HepG2 (cell line): ENCODE data around the gene SOST. TPM values are rescaled to one million over a fixed set of nuclear protein-coding genes. Genes with fewer than 3 reads are reported as not detected.

Source experiments
- ARHGAP35 ChIP-seq: sonication (generic); formaldehyde crosslinking; IDR thresholded peaks from 2 replicates; pipeline ENCODE4 v1.9.0; 2022; ENCODE audit warnings: mild to moderate bottlenecking, inconsistent platforms, moderate library complexity, missing genetic modification reagents, borderline replicate concordance
- HDAC1 ChIP-seq: sonication (generic); formaldehyde crosslinking; IDR thresholded peaks from 2 replicates; pipeline ENCODE4 v1.5.1; 2020; ENCODE audit warnings: mild to moderate bottlenecking, missing genetic modification reagents
- HMGA1 ChIP-seq: sonication (generic); formaldehyde crosslinking; conservative IDR thresholded peaks from 2 replicates; pipeline ENCODE4 v1.4.0; 2020; ENCODE audit warnings: missing genetic modification reagents
- ISL2 ChIP-seq: sonication (generic); formaldehyde crosslinking; IDR thresholded peaks from 2 replicates; pipeline ENCODE4 v1.5.0; 2020; ENCODE audit warnings: missing genetic modification reagents
- KLF13 ChIP-seq: sonication (generic); formaldehyde crosslinking; IDR thresholded peaks from 2 replicates; pipeline ENCODE4 v1.4.0; 2020; ENCODE audit warnings: mild to moderate bottlenecking, missing genetic modification reagents
- KMT2A ChIP-seq: sonication (generic); formaldehyde crosslinking; IDR thresholded peaks from 2 replicates; pipeline ENCODE4 v1.4.0; 2020; ENCODE audit warnings: missing genetic modification reagents
- PHF8 ChIP-seq: sonication (generic); formaldehyde crosslinking; IDR thresholded peaks from 2 replicates; pipeline ENCODE4 v1.5.0; 2020; ENCODE audit warnings: missing genetic modification reagents
- STAT5B ChIP-seq: sonication (generic); formaldehyde crosslinking; IDR thresholded peaks from 2 replicates; pipeline ENCODE4 v1.4.0; 2020; ENCODE audit warnings: missing genetic modification reagents
- SYNCRIP ChIP-seq: fragments of 200-400 bp; formaldehyde crosslinking; IDR thresholded peaks from 2 replicates; pipeline ENCODE4 v1.6.1; 2018; ENCODE audit warnings: mild to moderate bottlenecking, low read depth, low read length; ENCODE audit not compliant: insufficient read depth
- THAP11 ChIP-seq: IDR thresholded peaks from 2 replicates; pipeline ENCODE4 v1.6.1; 2016; ENCODE audit warnings: missing biosample characterization, missing genetic modification reagents
- ZFY ChIP-seq: sonication (generic); formaldehyde crosslinking; IDR thresholded peaks from 2 replicates; pipeline ENCODE4 v1.4.0; 2020; ENCODE audit warnings: missing genetic modification reagents
- ZKSCAN8 ChIP-seq: IDR thresholded peaks from 2 replicates; pipeline ENCODE4 v1.6.1; 2016; ENCODE audit warnings: borderline replicate concordance, missing genetic modification reagents, missing compliant biosample characterization
- ZNF205 ChIP-seq: IDR thresholded peaks from 2 replicates; pipeline ENCODE4 v1.6.1; 2018; ENCODE audit warnings: missing biosample characterization, missing genetic modification reagents
- ZNF207 ChIP-seq: fragments of 450-650 bp; IDR thresholded peaks from 2 replicates; pipeline ENCODE4 v1.6.1; 2016; ENCODE audit warnings: antibody characterized with exemption, borderline replicate concordance
- ZNF260 ChIP-seq: sonication (generic); formaldehyde crosslinking; IDR thresholded peaks from 2 replicates; pipeline ENCODE4 v1.4.0; 2020; ENCODE audit warnings: missing genetic modification reagents, low read depth, mild to moderate bottlenecking, borderline replicate concordance
- ZNF292 ChIP-seq: sonication (generic); formaldehyde crosslinking; IDR thresholded peaks from 2 replicates; pipeline ENCODE4 v1.8.1; 2022; ENCODE audit warnings: mild to moderate bottlenecking, low read depth, missing genetic modification reagents, borderline replicate concordance
- ZNF570 ChIP-seq: sonication (generic); formaldehyde crosslinking; IDR thresholded peaks from 2 replicates; pipeline ENCODE4 v1.4.0; 2020; ENCODE audit warnings: mild to moderate bottlenecking, missing genetic modification reagents, borderline replicate concordance
- ZNF616 ChIP-seq: sonication (generic); formaldehyde crosslinking; IDR thresholded peaks from 2 replicates; pipeline ENCODE4 v1.5.0; 2020; ENCODE audit warnings: low read depth, mild to moderate bottlenecking, missing genetic modification reagents
- ZNF776 ChIP-seq: sonication (generic); formaldehyde crosslinking; IDR thresholded peaks from 2 replicates; pipeline ENCODE4 v1.4.0; 2020; ENCODE audit warnings: mild to moderate bottlenecking, missing genetic modification reagents
- polyA plus RNA-seq, 8 experiments: library from polyadenylated mRNA; depleted of rRNA in 3 of 8; stranded (reverse) in 7 of 8; unstranded in 1 of 8; fragments of >200 nt; fragmentation: Illumina TruSeq in 4 of 8; extraction: Trizol in 4 of 8; gene quantifications; 2 replicates each; pipeline versions ENCODE4 v1.2.1 to v1.2.3, GENCODE V29; 2011 to 2016; ENCODE audit warnings: low read depth in 4 of 8, missing spikeins in 1 of 8, mixed read lengths in 1 of 8; ENCODE audit not compliant: insufficient read depth in 1 of 8
- total RNA-seq, 5 experiments: library from RNA; depleted of rRNA; stranded (reverse); fragments of >200 nt; fragmentation: Illumina TruSeq; extraction: Trizol; gene quantifications; 2 replicates each; pipeline ENCODE4 v1.2.3, GENCODE V29; 2016; ENCODE audit warnings: low read depth in 1 of 5
- TF ChIP-seq, protein P1 (sequence below): sonication (generic); formaldehyde crosslinking; IDR thresholded peaks from 2 replicates; pipeline ENCODE4 v1.4.0; 2020; ENCODE audit warnings: missing genetic modification reagents
- TF ChIP-seq, protein P2 (sequence below): sonication (generic); formaldehyde crosslinking; IDR thresholded peaks from 2 replicates; pipeline ENCODE4 v1.5.0; 2020; ENCODE audit warnings: mild to moderate bottlenecking, missing genetic modification reagents
- TF ChIP-seq, protein P3 (sequence below): sonication (generic); formaldehyde crosslinking; IDR thresholded peaks from 2 replicates; pipeline ENCODE4 v1.5.1; 2020; ENCODE audit warnings: missing genetic modification reagents, mild to moderate bottlenecking, borderline replicate concordance
- TF ChIP-seq, protein P4 (sequence below): sonication (generic); formaldehyde crosslinking; IDR thresholded peaks from 2 replicates; pipeline ENCODE4 v1.5.0; 2020; ENCODE audit warnings: mild to moderate bottlenecking, missing genetic modification reagents

Gene SOST
- total and polyA plus RNA-seq, 2 of the 13 experiments (the other 11 are each of a cell fraction or from before 2014, with no cell fraction given): not detected

DNA sequence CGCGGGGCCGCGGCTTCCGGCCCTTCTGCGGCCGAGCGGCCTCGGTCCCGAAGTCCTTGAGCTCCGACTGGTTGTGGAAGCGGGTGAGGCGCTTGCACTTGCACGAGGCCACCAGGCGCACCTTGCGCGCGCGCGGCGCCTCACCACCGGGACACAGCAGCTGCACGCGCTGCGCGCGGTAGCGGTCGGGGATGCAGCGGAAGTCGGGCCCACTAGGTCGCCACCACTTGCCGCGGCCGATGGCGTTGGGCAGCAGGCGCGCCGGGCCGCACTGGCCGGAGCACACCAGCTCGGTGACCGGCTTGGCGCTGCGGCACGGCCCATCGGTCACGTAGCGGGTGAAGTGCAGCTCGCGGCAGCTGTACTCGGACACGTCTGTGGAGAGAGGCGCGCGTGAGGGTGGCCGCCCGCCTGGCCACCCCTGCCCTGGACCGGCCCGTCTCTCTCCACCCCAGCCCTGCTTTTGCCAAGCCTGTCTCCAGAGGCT lies 3.2 kb downstream of the SOST start (continued):
- TF ChIP-seq KMT2A (CRISPR knock-in tag) (no peak), ARHGAP35 (0 out of 2 replicates have a peak, but pooled peaks have one; percentile 54), ZNF776 (CRISPR knock-in tag) (peak; percentile 84; the same call in 1 of the 2 replicates), ZNF207 (no peak), KLF13 (CRISPR knock-in tag) (no peak), HDAC1 (CRISPR knock-in tag) (0 out of 2 replicates have a peak, but pooled peaks have one; percentile 52), ZKSCAN8 (CRISPR knock-in tag) (no peak), ZFY (peak; percentile 63), ZNF570 (CRISPR knock-in tag) (no peak), ZNF260 (CRISPR knock-in tag) (no peak), SYNCRIP (no peak), ZNF616 (CRISPR knock-in tag) (no peak), ISL2 (CRISPR knock-in tag) (no peak), HMGA1 (CRISPR knock-in tag) (no peak), PHF8 (CRISPR knock-in tag) (0 out of 2 replicates have a peak, but pooled peaks have one; percentile 21), ZNF205 (no peak), STAT5B (CRISPR knock-in tag) (no peak), ZNF292 (CRISPR knock-in tag) (no peak), THAP11 (CRISPR knock-in tag) (no peak)
- TF ChIP-seq, protein P1, sequence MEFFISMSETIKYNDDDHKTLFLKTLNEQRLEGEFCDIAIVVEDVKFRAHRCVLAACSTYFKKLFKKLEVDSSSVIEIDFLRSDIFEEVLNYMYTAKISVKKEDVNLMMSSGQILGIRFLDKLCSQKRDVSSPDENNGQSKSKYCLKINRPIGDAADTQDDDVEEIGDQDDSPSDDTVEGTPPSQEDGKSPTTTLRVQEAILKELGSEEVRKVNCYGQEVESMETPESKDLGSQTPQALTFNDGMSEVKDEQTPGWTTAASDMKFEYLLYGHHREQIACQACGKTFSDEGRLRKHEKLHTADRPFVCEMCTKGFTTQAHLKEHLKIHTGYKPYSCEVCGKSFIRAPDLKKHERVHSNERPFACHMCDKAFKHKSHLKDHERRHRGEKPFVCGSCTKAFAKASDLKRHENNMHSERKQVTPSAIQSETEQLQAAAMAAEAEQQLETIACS: peak; percentile 56; the same call in 1 of the 2 replicates
- TF ChIP-seq, protein P2, sequence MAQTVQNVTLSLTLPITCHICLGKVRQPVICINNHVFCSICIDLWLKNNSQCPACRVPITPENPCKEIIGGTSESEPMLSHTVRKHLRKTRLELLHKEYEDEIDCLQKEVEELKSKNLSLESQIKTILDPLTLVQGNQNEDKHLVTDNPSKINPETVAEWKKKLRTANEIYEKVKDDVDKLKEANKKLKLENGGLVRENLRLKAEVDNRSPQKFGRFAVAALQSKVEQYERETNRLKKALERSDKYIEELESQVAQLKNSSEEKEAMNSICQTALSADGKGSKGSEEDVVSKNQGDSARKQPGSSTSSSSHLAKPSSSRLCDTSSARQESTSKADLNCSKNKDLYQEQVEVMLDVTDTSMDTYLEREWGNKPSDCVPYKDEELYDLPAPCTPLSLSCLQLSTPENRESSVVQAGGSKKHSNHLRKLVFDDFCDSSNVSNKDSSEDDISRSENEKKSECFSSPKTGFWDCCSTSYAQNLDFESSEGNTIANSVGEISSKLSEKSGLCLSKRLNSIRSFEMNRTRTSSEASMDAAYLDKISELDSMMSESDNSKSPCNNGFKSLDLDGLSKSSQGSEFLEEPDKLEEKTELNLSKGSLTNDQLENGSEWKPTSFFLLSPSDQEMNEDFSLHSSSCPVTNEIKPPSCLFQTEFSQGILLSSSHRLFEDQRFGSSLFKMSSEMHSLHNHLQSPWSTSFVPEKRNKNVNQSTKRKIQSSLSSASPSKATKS: no peak
- TF ChIP-seq, protein P3, sequence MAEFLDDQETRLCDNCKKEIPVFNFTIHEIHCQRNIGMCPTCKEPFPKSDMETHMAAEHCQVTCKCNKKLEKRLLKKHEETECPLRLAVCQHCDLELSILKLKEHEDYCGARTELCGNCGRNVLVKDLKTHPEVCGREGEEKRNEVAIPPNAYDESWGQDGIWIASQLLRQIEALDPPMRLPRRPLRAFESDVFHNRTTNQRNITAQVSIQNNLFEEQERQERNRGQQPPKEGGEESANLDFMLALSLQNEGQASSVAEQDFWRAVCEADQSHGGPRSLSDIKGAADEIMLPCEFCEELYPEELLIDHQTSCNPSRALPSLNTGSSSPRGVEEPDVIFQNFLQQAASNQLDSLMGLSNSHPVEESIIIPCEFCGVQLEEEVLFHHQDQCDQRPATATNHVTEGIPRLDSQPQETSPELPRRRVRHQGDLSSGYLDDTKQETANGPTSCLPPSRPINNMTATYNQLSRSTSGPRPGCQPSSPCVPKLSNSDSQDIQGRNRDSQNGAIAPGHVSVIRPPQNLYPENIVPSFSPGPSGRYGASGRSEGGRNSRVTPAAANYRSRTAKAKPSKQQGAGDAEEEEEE (CRISPR knock-in tag): no peak
- TF ChIP-seq, protein P4, sequence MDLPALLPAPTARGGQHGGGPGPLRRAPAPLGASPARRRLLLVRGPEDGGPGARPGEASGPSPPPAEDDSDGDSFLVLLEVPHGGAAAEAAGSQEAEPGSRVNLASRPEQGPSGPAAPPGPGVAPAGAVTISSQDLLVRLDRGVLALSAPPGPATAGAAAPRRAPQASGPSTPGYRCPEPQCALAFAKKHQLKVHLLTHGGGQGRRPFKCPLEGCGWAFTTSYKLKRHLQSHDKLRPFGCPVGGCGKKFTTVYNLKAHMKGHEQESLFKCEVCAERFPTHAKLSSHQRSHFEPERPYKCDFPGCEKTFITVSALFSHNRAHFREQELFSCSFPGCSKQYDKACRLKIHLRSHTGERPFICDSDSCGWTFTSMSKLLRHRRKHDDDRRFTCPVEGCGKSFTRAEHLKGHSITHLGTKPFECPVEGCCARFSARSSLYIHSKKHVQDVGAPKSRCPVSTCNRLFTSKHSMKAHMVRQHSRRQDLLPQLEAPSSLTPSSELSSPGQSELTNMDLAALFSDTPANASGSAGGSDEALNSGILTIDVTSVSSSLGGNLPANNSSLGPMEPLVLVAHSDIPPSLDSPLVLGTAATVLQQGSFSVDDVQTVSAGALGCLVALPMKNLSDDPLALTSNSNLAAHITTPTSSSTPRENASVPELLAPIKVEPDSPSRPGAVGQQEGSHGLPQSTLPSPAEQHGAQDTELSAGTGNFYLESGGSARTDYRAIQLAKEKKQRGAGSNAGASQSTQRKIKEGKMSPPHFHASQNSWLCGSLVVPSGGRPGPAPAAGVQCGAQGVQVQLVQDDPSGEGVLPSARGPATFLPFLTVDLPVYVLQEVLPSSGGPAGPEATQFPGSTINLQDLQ (CRISPR knock-in tag): no peak
